Measurements from ENCODE around the gene CRTAC1.

The CRTAC1 gene

DNA sequence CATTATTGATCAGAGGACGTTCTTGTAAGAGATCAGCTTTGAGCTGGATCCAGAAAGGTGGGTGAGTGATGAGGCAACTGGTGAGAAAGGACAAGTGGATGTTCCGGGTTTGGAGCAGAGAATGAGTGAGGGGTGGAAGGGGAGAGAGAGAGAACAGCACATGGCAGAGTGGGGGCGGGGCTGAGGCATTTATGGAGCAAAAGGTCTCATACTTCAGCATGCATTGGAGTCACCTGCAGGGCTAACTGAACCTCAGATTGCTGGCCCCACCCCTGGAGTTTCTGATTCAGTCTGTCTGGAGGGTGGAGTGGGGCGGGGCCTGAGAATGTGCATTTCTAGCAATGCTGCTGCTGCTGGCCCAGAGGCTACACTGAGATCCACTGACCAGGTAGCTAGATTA, 109.6 kb downstream of the CRTAC1 start:
- no peak for FAIRE-seq

DNA sequence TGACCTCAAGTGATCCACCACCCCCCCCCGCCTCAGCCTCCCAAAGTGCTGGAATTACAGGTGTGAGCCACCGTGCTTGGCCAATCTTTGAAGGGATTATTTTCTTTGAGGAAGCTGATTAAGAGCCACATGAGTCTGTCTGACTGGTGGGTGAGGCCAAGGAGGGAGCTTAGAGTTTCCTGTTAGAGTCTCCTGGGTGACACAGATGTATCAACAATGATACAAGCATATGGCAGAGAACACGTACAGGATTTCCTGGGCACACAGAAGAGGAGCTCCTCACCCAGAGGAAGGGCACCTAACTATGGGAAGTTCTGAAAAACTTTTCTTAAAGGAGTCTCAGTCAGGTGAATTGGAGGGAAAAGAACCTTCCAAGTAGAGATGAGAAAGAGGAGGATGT, 111.4 kb downstream of the CRTAC1 start:
- no peak for FAIRE-seq

DNA sequence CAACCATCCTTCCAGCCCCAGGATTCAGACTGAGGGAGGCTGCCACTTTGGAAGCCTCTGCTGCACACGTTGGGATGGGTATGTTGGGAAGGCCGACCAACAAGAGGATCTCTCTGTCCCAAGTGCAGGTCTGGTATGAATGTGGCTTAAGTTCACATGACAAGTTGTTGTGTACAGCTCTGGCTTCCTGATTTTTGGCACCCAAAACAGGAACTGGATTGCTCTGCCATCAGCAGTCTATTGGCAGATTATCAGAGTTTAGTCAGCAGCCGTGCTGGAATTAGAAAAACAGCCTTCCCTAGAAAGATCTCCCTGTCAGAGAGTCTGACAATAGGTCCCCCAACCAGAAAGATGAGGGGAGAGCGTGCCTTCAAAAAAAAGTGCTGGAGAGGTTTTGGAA, 113.8 kb downstream of the CRTAC1 start:
- FAIRE-seq = no peak

DNA sequence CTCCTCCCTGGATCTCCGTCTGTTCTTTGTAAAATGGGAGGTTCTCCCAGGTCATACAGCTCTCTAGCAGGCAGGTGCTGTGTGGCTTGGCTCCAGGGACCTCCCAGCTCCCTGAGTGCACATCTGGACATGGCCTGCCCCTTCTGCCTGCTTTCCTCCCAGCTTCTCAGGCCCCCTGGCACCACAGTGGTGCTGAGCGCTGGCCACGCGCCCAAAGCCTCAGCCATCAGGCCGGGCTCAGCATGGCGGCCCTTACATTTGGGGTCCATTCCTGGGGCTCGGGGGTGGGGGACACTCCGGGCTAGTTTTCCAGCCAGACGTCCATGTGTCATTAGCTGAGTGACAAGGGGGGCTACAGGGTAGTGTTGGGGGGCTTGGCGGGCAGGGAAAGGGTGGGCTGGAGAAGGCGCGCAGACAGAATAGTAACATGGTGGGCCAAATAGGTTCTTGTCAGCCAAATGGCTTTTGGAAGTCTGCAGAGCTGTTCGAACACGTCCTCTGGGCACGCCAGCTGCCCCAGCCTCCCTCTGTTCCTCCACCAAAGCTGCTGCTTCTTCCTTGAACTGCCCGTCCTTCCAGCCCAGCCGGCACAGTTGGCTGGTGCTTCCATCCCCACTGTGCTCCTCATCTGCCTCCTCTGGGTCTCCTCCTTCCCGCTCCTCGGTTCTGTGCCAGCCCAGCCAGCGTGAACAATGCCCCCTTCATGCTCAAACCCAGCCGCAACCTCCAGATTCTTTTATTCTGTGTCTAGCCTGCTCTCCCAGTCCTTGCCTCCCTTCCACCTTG, 114.9 kb downstream of the CRTAC1 start:
- FAIRE-seq = no peak

DNA sequence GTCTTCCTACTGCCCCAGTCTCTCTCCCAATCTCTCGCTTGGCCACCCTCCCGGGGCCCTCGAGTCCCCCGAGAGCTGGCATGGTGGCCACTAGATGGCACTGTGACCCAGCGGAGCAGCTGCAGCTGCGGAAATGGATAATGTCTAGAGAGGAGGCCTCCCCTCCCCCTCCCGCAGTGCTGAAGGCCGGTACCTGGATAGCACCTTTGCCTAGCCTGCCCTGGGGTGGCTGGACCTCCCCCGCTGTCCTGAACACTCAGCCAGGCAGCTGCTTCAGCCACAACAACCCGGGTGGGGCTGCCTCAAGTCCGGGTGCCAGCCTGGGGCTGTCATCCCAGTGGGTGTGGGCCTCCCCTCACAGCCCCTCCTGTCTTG, 115.6 kb downstream of the CRTAC1 start:
- FAIRE-seq = no peak

DNA sequence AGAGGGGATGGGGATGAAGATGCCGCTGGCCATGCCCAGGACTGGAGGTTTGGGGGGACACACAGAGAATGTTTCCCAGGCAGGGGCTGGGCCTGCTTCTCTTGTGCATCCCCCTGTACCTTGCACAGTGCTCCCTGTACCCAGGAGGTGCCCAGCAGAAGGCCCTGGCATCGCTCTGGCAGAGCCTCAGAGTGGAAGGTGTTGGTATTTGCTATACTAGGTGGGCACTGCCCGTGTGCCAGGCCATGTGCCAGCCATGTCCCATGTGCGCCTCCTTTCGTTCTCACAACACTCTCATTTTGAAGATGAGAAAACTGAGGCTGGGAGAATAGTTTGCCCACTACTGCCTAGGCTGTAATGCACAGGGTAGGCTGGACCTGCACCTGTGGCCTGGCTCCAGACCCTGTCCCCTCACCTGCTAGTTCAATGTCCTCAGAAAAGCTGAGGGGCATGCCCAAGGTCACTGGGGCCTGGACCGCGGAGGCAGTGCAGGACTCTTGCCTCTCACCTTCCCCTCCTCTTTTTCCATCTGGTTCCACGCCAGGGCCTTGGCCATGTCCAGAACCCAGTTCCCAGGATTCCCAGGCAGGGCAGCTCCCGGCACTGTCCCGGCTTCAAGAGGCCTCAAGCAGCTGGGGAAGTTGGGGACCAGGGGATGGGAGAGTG, 116.1 kb downstream of the CRTAC1 start:
- FAIRE-seq = no peak

DNA sequence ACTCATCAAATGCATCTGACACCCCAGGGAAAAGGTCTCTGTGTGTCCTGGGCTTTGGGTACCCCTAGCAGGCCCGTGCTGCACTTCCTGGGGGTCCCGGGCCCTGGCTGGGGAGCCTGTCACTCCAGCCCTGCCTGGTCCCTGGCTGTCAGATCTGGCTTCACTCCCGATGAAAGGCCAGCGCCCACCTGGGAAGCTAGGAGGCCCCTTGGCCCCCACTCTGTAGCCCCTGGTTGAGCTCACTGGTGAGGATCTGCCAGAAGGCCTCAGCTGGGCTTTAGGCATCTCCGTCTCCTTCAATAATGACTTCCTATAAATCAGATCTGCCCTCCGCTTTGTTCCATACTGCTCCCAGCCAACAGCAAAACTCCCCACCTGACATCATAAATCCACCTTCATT, 116.8 kb downstream of the CRTAC1 start:
- no peak for FAIRE-seq

DNA sequence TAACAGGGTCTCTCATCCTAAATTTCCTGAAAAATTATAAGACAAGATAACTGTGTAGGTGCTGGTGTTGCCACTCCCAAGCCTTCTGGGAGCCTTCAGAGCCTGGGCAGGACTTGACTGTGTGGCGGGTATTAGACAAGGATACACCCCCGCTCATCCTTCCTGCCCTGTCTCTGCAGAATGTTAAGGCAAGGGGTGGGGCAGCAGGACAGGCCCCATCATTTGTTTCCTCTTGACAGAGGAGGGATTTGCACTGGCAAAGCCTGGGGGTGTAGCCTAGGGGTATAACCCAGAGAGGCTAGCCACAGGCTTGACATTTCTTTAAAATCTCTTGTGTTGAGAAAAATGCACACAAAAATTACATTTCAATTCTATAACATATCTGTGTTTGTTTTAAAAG, 117.2 kb downstream of the CRTAC1 start:
- no peak for FAIRE-seq

DNA sequence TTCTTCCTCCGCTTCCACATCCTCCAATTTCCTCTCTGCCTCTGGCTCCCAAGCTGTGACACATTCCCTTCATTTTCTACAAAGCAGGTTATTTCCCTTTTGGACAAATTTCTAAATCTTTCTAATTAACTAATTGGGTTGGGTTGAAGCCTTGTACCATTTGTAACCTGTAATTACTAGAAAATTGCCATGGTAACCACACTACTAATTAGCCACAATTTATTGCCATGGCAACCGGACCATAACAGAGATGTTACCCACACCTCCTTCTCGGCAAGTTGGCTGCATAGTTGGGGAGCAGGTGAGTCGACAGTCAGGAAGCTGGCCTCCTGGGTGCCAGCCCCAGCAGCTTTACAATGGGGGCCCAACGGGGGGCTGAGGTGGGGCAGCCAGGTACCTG, 119.2 kb downstream of the CRTAC1 start:
- FAIRE-seq = no peak

DNA sequence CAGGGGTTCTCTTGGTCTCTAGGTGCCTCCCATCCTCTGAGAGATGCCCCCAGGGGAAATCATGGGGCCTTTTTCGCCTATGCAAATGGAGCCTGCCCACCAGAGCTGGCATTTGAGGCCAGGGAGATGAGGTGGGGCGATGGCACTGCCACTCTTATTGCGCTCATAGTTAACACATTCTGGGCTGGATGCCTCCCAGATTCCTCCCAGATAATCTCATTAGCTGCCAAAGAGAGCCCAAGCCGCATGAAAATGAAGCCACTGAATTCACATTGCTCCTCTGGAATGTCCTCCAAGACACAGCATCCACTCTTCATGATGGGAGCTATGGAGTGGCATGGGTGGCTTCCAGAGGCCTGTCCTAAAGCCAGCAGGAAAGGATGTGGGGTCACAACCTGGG, 119.8 kb downstream of the CRTAC1 start:
- FAIRE-seq = no peak

DNA sequence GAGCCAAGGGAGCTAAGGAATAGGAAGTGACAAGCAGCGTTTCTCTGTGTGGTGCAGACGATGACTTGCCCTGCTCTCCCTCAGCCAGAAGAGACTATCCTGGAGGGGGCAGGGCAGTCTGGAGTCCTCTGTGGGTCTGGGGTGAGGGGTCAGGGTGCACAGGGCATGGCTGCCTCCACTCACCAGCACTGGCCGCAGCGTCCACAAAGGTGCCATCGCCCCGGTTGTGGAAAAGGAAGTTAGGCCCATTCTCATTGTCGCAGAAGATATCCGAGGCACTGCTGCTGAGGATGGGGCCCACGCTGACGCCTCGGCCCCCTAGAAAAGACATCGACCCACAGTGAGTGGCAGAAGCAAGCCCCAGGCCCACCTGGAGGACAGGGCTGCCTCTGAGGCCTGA, 122.6 kb downstream of the CRTAC1 start:
- no peak for FAIRE-seq

DNA sequence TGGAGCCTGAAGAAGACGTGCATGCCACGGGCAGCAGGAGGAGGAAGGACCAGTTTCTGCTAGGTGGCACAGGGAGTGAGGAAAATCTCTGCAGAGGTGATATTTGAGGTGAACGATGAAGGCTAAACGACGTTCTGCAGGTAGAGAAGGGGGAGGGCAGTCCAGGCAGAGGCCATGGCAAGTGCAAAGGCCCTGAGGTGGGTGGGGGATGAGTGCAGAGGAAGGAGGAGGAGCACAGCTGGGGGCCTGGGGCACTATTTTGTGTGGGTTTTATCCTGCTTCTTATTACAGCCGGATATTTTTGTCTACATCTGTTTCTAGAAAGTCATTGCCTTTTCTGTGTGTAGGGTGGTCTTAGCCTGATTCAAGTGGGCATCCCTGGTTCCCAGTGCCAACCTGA, 123.2 kb downstream of the CRTAC1 start:
- no peak for FAIRE-seq

DNA sequence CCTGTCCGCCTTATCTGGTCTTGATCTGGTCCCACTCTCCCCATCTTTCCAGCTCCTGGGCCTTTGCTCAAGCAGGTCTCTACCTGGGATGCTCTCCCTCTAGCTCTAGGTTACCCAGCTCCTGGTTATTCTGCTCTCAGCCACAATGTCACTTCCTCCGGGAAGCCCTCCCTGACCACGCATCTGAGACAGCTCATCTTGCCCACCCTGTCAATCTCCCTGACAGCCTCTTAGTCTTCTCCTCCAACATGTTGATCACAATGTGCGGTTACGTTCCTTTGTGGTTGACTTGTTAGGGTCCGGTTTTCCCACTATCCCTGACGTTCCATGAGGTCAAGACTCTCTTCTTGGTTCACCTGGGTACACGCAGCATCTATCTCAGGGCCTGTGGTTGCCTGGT, 125.1 kb downstream of the CRTAC1 start:
- no peak for FAIRE-seq

DNA sequence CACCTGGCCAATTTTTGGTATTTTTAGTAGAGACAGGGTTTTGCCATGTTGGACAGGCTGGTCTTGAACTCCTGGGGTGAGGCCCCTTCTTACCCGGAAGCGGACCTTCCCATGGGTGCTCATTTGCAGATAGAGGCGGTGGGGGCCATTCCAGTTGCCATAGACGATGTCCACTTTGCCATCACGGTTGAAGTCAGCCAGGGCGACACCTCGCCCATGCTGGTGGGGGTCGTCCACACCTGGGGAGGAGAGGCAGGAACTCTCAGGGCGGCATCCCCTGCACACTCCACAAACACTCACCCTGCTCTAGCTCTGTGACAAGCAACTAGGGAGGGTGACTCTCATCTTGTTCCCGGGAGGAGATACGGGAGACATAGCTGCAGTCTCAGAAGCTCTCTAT, 125.8 kb downstream of the CRTAC1 start:
- no peak for FAIRE-seq

DNA sequence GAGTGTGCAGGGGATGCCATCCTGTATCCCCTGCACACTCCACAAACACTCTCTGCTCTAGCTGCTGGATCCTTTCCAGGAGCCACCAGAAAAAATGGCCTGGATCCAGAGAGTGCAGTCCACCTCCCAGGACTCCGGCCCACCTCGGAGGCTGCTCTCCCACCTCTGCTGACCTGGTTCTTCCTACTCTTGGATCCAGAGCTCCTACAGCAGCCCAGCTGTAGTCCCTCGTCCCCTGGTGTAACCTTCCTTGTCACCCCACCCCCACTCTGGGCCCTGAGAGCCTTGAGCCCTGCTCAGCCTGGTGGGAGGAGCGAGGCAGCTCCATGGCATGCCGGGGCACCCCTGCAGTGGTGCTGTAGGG, 126.4 kb downstream of the CRTAC1 start:
- FAIRE-seq = no peak

DNA sequence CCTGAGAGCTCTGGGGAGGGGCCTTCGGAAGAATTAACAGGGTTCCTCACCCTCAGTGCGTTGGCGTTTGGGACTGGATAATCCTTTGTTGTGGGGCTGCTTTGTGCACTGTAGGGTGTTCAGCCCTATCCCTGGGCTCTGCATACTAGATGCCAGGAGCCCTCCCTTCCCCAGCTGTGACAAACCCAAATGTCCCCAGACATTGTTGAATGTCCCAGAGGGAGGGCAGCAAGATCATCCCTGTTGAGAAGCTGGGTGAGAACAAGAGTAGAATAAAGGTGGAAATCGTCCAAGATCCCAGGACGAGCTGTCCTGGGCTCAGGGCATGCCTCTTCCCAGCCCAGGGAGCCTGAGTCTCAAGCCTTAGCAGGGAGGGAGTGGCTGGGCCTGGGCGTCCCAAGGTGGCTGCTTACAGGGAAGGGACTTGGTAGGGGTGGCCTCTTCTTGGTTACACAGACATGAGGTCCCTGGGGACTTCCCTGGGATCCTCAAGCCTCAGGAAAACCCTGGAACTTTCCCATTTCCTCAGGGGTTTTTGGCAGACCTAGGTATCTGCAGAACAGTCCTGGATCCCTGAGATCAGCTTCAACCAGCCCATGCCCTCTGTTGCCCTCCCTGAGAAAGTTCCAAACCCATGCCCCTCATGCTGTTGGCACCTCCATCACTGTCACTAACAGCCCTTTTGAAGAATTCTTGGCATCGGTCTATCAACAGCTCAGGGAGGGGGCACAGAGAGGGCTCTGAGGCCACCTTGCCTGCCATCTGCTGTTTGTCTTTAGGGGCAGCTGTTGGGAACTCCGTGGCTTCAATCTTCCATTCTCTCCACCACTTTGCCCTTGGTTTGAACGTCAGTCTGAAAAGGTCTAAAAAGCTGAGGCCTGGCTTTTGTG, 127.0 kb downstream of the CRTAC1 start:
- FAIRE-seq = no peak

DNA sequence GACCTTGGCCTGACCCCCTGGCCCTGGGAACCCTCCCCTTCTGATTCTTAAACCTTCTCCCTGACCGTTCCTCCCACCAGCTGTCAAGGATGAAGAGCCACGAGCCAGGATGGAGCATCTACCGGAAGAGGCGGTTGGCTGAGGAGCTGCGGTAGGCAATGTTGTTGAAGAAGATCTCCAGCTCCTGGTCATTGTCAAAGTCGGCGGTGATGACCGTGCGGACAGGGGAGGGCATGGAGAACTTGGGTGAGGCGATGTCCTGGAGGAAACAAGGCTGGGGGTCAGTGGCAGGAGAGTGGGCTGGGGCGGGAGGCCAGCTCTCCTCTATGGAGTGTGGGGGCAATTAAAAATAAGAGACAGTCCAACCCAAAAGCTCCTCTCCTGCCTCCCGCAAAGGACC, 129.0 kb downstream of the CRTAC1 start:
- no peak for FAIRE-seq

DNA sequence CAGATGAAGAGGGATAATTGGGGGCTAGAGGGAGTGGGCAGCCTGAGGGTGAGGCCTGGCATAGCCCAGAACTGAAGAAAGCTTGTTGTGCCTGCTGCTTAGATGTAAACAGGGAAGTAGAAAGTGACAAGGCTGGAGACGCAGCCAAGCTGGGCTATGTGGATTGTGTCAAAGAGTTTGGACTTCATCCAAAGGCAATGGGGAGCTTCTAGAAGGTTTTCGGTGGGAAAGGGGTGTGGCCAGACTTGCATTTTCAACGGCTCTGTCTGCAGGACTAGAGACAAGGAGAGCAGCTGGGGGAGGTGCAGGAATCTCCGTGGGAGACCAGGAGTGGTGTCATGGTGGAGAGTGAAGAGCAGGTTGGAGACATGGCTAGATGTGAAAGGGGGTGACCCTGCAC, 132.0 kb downstream of the CRTAC1 start:
- no peak for FAIRE-seq

DNA sequence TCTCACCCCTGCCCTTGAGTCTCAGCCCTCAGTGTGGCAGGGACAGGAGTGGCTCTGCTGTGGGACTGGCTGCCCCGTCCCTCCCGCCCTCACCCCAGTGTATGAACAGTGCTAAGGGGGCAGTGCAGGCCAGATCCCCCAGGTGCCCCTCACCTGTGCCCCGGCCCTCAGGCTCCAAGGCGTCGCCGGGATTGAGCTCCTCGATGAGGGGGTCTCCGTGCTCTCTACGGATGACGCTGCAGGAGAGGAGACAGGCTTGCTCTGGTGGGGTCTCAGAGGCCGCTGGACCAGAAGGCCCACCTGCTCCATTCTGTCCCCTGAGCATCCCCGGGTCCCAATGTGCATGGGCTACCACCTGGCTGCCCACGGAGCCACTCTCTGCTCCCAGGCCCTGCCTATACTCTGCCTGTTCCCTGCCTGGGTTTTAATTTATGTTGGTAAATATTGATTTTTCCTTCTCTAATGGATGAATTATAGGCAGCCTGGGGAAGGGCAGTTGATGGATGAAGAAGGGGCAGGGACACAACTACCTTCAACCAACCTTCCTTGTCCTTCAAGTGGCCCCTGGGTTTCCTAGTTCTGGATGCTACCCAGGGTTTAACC, 133.6 kb downstream of the CRTAC1 start:
- no peak for FAIRE-seq

DNA sequence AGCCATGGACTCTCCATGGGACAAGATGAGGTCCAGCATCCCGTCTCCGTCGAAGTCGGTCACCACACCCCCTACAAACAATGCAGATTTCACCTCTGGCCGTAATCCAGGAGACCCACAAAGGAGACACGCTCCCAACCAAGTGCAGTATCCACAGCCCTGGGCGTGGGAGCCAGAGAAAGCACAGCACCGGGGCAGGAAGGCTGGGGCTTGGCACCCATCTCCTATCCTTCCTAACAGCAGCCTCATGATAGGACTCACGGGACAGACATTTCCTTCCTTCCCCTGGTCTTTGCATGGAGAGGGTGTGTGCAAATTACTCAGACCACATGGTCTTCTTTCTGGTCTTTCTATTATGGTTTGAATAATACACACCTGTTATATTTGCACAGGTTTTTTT, 134.5 kb downstream of the CRTAC1 start:
- no peak for FAIRE-seq

DNA sequence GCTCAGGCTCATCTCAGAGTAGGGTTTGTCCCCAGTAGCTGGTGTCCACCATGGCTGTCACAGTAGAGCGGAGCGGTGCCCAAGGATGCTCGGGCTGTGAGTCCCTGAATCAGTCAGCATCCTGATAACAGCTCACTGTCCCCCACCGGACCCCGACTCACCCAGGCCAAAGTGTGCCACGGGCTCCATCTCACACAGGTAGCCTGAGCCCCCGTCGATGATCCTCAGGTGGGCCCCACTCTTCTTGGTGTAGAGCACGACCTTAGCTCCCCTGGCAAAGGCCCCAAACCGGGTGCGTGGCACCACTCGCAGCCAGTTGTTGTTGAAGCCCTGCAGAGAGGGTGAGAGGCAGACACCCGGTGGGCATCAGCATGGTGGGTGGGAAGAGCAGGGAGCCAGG, 135.3 kb downstream of the CRTAC1 start:
- FAIRE-seq = no peak

DNA sequence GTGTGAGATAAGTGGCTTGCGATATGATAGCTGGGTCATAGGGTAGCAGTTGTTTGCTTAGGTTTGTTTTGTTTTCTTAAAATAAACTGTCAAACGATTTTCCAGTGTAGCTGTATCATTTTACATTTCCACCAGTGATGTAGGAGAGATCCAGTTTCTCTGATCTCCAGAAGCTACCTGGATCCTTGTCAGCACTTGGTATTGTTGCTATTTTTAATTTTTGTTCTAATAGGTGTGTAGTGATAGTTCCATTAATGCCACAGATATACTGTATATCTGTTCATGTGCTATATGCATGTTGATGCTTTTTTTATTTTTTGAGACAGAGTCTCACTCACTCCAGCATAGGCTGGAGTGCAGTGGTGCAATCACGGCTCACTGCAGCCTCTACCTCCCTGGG, 136.3 kb downstream of the CRTAC1 start:
- no peak for FAIRE-seq

DNA sequence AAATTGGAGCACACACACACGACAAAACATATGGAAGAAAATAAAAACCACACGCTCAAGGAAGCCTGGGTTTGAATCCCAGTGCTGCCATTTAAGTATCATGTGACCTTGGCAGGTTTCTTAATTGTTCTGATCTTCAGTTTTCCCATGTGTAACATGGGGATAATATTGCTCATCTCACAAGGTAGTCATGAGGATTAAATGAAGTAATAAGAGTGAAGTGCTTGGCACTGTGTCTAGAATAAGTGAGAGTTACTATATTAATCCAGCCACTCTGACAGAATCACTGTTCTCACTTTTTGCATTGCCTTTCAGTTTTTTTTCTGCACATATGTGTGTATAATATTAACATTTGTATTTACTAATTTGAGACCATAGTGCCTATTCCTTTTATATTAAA, 137.5 kb downstream of the CRTAC1 start:
- FAIRE-seq = no peak

DNA sequence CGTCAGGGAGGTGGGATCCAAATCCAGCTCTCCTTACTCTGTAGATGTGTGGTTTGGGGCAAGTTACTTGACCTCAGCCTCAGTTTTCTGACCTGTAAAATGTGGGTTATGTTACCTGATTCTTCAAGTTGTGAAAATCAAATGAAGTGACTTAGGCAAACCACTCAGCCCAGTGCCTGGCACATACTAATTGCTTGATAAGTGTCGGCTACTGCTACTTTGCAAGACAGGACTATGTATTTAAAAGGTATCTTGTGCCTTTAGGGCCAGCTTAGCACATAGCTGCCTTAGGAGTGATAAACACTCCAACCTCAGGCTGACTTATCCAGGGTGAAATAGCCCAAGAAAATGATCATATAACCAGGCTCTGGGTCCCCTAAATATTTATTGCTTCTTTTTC, 137.9 kb downstream of the CRTAC1 start:
- no peak for FAIRE-seq
